ENCODE measurements around the gene RBP4.

Gene RBP4

GRCh38 chr10:93596539-93596938 is 4.5 kb downstream of the RBP4 start:
- DNase-seq (ENCODE audit: low read depth in 2 of 2, low spot score in 1 of 2): no peak

- DNase-seq (ENCODE audit: low read depth in 2 of 2, low spot score in 1 of 2): no peak
Observed at GRCh38 chr10:93595378-93596161, 5.5 kb downstream of the RBP4 start.

GRCh38 chr10:93594518-93594917 is 6.5 kb downstream of the RBP4 start:
- no peak for DNase-seq (ENCODE audit: low read depth in 2 of 2, low spot score in 1 of 2)

- DNase-seq (ENCODE audit: low read depth in 2 of 2, low spot score in 1 of 2): no peak
Observed at GRCh38 chr10:93593749-93594148, 7.3 kb downstream of the RBP4 start.

GRCh38 chr10:93593254-93593653 is 7.8 kb downstream of the RBP4 start:
- no peak for DNase-seq (ENCODE audit: low read depth in 2 of 2, low spot score in 1 of 2)

- no peak for DNase-seq (ENCODE audit: low read depth in 2 of 2, low spot score in 1 of 2)
Observed at GRCh38 chr10:93591065-93591808, 9.8 kb downstream of the RBP4 start.

GRCh38 chr10:93590638-93591037 is 10.4 kb downstream of the RBP4 start:
- no peak for DNase-seq (ENCODE audit: low read depth in 2 of 2, low spot score in 1 of 2)

GRCh38 chr10:93589648-93590562 is 11.1 kb downstream of the RBP4 start:
- DNase-seq (ENCODE audit: low read depth in 2 of 2, low spot score in 1 of 2): no peak

- no peak for DNase-seq (ENCODE audit: low read depth in 2 of 2, low spot score in 1 of 2)
Observed at GRCh38 chr10:93584445-93584844, 16.6 kb downstream of the RBP4 start.

GRCh38 chr10:93580828-93581227 is 20.2 kb downstream of the RBP4 start:
- DNase-seq (ENCODE audit: low read depth in 2 of 2, low spot score in 1 of 2): no peak

- DNase-seq (ENCODE audit: low read depth in 2 of 2, low spot score in 1 of 2): no peak
Observed at GRCh38 chr10:93579985-93580711, 20.9 kb downstream of the RBP4 start.

- DNase-seq (ENCODE audit: low read depth in 2 of 2, low spot score in 1 of 2): no peak
Observed at GRCh38 chr10:93579089-93579488, 21.9 kb downstream of the RBP4 start.

- no peak for DNase-seq (ENCODE audit: low read depth in 2 of 2, low spot score in 1 of 2)
Observed at GRCh38 chr10:93577565-93577964, 23.5 kb downstream of the RBP4 start.

- no peak for DNase-seq (ENCODE audit: low read depth in 2 of 2, low spot score in 1 of 2)
Observed at GRCh38 chr10:93576888-93577287, 24.1 kb downstream of the RBP4 start.

- DNase-seq (ENCODE audit: low read depth in 2 of 2, low spot score in 1 of 2): no peak
Observed at GRCh38 chr10:93573924-93574323, 27.1 kb downstream of the RBP4 start.

- no peak for DNase-seq (ENCODE audit: low read depth in 2 of 2, low spot score in 1 of 2)
Observed at GRCh38 chr10:93573051-93573909, 27.8 kb downstream of the RBP4 start.

GRCh38 chr10:93572606-93573005 is 28.4 kb downstream of the RBP4 start:
- no peak for DNase-seq (ENCODE audit: low read depth in 2 of 2, low spot score in 1 of 2)

- no peak for DNase-seq (ENCODE audit: low read depth in 2 of 2, low spot score in 1 of 2)
Observed at GRCh38 chr10:93570383-93570782, 30.7 kb downstream of the RBP4 start.

GRCh38 chr10:93568105-93568390 is 33.0 kb downstream of the RBP4 start:
- no peak for DNase-seq (ENCODE audit: low read depth in 2 of 2, low spot score in 1 of 2)

Data from stimulated activated CD8-positive, alpha-beta memory T cell treated with anti-CD3 and anti-CD28 coated beads, Interleukin-4, amount 100 ng/mL, for 1 hour (primary cell).